GM18907 (cell line): Measurements from ENCODE around the gene MGLL.

Experiments used
- ATAC-seq: cut with Tn5 transposase; IDR thresholded peaks from one replicate; pipeline ENCODE4 v1.9.1; 2021; ENCODE audit warnings: mild to moderate bottlenecking, moderate library complexity; ENCODE audit not compliant: unreplicated experiment

The MGLL gene

GRCh38 chr3:127822041-127822681 is at the start of gene MGLL:
Gene MGLL, minus strand, starts transcription at chr3:127822515. Its CDS starts 197 bp downstream, at chr3:127822318.
- ATAC-seq, result no peak

GRCh38 chr3:127870156-127870555 is 47.8 kb upstream of the MGLL start:
- ATAC-seq, result no peak

GRCh38 chr3:127867986-127868385 is 45.7 kb upstream of the MGLL start:
- ATAC-seq, result no peak

GRCh38 chr3:127867412-127867811 is 45.1 kb upstream of the MGLL start:
- no peak for ATAC-seq

GRCh38 chr3:127865941-127866340 is 43.6 kb upstream of the MGLL start:
- no peak for ATAC-seq

GRCh38 chr3:127860211-127860696 is 37.9 kb upstream of the MGLL start:
- ATAC-seq, result no peak

GRCh38 chr3:127859730-127860129 is 37.4 kb upstream of the MGLL start:
- no peak for ATAC-seq

DNA sequence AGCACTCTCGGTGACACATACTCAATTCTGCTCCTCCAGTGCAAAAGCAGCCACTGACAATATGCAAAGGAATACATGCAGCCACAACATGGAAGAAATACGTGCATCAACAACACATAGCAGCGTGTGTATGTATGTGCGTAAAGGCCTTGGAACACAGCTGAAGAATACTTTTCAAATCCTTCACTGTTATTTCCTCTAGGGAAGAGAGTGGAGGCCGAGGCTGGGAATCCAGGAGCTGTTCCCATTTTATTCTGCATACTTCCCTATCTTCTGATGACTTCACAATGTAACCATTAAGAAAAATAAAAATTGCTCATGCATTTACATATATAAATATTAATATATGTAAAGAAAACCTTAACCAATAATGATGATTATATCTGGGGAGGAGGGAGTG is 36.6 kb upstream of the MGLL start:
- no peak for ATAC-seq

GRCh38 chr3:127858521-127858920 is 36.2 kb upstream of the MGLL start:
- ATAC-seq, result no peak

- no peak for ATAC-seq
Measured at GRCh38 chr3:127857333-127857732, 35.0 kb upstream of the MGLL start.

DNA sequence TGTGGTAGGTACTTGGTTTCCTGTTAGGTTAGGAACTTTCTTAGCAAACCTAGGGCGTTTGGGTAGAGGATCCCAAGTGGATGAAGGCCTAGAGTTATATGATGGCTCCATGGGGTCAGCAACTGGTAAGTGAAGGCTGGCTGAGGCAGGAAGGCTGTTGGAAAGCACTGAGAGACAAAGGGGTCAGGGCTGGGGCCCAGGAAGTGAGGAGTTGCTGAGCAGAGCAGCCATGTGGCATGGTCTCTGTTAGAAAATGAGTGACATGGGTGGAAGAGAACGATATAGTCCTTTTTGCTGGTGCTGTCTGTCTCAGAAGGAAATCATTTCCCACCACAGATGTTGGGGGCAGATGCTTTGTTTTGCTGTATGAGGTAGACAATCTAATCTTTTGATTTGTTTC is 34.5 kb upstream of the MGLL start:
- ATAC-seq, result no peak

DNA sequence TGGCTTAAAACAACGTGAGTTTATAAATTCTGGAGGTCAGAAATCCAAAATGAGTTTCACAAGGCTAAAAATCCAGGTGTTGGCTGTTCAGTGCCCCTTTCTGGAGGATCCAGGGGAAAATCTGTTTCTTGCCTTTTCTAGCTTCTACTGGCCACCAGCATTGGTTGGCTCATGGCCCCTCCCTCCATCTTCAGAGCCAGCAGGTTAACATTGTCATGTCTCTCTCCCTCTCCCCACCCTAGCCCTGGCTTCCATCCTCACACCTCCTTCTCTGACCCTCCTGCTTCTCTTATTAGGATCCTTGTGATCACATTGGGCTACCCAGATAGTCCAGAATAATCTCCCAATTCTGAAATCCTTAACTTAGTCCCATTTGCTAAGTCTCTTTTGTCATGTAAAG is 32.9 kb upstream of the MGLL start:
- ATAC-seq, result no peak

DNA sequence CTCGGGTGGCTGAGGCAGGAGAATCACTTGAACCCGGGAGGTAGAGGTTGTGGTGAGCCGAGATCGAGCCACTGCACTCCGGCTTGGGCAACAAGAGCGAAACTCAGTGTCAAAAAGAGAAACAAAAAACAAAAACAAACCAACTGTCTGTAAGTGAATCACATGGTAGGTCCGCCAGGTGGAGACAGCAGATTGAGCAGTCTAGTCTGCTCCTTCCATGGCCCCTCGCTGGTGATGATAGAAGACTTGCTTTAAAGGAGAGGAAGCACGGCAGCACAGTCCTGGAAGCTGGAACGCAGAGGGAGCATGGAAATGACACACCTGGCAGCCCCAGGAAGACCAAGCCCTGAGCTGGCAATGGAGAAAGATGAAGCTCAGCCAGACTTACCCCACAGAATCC is 31.4 kb upstream of the MGLL start:
- no peak for ATAC-seq

DNA sequence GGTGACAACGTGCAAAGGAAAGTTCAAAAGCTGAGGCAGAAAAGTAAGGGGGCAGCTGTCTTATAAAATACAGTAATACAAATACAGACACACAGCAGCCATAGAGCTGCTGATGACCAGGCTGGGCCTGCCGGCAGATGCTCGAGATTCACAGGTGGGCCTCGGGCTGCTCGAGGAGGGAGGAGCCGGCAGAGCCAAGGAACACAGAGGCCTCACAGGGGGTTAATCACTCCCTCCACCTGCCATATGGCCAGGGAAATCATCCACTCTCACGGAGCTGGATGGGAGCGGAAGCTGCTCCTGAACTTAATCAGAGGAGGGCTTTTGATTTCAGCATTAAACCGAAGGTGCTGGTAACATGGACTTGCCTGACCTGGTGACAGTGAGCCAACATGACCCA is 29.6 kb upstream of the MGLL start:
- ATAC-seq, result no peak

DNA sequence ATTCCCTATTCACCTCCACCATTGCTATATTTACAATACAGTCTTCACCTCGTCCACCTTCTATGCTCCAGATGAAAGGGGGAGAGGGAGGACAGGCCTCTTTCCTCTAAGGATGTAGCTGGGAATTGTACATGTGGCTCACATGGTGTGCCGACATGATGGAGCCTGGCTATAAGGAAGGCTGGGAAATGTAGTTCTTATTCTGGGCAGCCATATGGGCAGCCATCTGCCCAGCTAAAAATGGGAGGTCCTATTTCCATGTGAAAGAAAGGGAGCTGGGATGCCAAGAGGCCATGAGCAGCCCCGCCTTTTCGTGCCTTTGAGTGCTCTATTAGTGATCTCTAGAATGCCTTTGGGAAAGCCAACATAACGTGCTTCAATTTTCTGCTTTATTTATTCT is 27.1 kb upstream of the MGLL start:
- no peak for ATAC-seq

- no peak for ATAC-seq
Measured at GRCh38 chr3:127848131-127849129, 26.1 kb upstream of the MGLL start.

DNA sequence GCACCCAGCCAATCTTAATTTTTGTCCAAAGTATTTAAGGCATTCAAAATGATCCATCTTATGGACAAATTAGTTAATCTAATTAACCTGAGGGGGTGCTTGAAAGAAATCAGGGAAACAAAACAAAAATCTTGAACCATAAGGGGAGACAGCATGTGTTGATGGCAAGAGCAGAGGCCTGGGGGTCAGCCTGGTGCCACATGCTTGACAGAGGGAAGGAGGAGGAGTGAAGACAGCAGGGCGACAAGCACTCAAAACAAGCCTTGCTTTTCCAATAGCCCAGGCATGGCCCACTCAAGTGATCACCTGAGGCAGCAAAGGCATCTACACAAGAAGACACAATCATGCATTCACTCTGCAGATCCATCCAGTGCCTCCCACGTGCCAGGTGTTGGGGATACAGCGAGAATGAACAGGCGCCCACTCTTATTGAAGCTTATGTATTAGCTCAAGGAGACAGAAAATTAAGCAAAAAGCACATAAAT is 25.0 kb upstream of the MGLL start:
- ATAC-seq, result no peak

- ATAC-seq, result no peak
Measured at GRCh38 chr3:127846576-127846975, 24.3 kb upstream of the MGLL start.

- no peak for ATAC-seq
Measured at GRCh38 chr3:127844326-127844942, 22.1 kb upstream of the MGLL start.

GRCh38 chr3:127840671-127841070 is 18.4 kb upstream of the MGLL start:
- no peak for ATAC-seq

GRCh38 chr3:127839099-127839498 is 16.8 kb upstream of the MGLL start:
- ATAC-seq, result no peak
